ENCODE measurements around the gene ZFHX3.

DNA sequence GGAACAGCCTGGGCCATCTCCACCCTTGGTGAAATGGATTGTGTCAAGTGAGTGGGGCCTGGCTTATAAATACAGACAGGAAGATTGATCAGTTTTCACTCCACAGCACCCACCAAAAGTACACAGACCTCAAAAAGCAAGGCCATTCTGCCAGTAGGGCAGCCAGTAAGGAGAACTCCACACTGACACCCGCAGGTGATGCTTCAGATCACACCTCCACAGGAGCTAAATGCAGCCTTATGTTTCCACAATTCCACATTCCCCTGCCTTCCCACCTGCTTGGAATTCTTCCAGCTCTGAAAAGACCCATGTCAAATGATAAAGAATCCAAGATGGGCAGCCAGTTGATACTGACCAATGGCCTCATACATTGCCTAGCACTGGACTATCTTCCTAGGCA lies 191.1 kb downstream of the ZFHX3 start:
- TF ChIP-seq CTCF (IDR thresholded peaks at IDR 0.05; ENCODE audit: low read depth, low read length) (peak; percentile 39), EZH2phosphoT487 (IDR thresholded peaks at IDR 0.05; ENCODE audit: low read depth) (no peak)
